Stimulated activated CD8-positive, alpha-beta memory T cell treated with anti-CD3 and anti-CD28 coated beads, Interleukin-12 subunit alpha, Interleukin-12 subunit beta, amount 100 ng/mL, for 4 hours (primary cell): ENCODE results near the gene CORO7.
A peak's percentile ranks its signal among the peaks of the same experiment; 100 is the strongest.

Source experiments
- DNase-seq: peaks from one replicate; pipeline ENCODE4 v3.0.0-alpha.2; 2020; ENCODE audit warnings: low read depth

Gene CORO7

GRCh38 chr16:4416200-4417032, at the start of gene CORO7:
Gene CORO7, minus strand, starts transcription at chr16:4416596. Its CDS starts 78 bp downstream, at chr16:4416518.
- DNase-seq, result peak; percentile 99

GRCh38 chr16:4463522-4464163, 47.2 kb upstream of the CORO7 start:
- DNase-seq, result no peak

- no peak for DNase-seq
These were observed 45.1 kb upstream of the CORO7 start for GRCh38 chr16:4461250-4462085.

- DNase-seq, result no peak
These were observed 44.5 kb upstream of the CORO7 start for GRCh38 chr16:4460936-4461249.

- DNase-seq, result no peak
These were observed 39.6 kb upstream of the CORO7 start for GRCh38 chr16:4455951-4456350.

- DNase-seq, result no peak
These were observed 38.7 kb upstream of the CORO7 start for GRCh38 chr16:4455081-4455480.

- no peak for DNase-seq
These were observed 38.2 kb upstream of the CORO7 start for GRCh38 chr16:4454623-4455022.

- DNase-seq, result no peak
These were observed 36.3 kb upstream of the CORO7 start for GRCh38 chr16:4452674-4453073.

- no peak for DNase-seq
These were observed 34.6 kb upstream of the CORO7 start for GRCh38 chr16:4450931-4451519.

GRCh38 chr16:4450430-4450829, 34.0 kb upstream of the CORO7 start:
- no peak for DNase-seq

- DNase-seq, result no peak
These were observed 27.6 kb upstream of the CORO7 start for GRCh38 chr16:4443986-4444385.

GRCh38 chr16:4443271-4443670, 26.9 kb upstream of the CORO7 start:
- no peak for DNase-seq

GRCh38 chr16:4442371-4442770, 26.0 kb upstream of the CORO7 start:
- DNase-seq, result no peak

- no peak for DNase-seq
These were observed 21.0 kb upstream of the CORO7 start for GRCh38 chr16:4437366-4437765.

GRCh38 chr16:4435337-4436067, 19.1 kb upstream of the CORO7 start:
- DNase-seq, result no peak

- no peak for DNase-seq
These were observed 17.8 kb upstream of the CORO7 start for GRCh38 chr16:4433914-4434787.

- no peak for DNase-seq
These were observed 16.8 kb upstream of the CORO7 start for GRCh38 chr16:4433228-4433627.

- no peak for DNase-seq
These were observed 14.6 kb upstream of the CORO7 start for GRCh38 chr16:4431023-4431422.

- DNase-seq, result no peak
These were observed 12.1 kb upstream of the CORO7 start for GRCh38 chr16:4428500-4428899.

GRCh38 chr16:4426722-4427372, 10.5 kb upstream of the CORO7 start:
- DNase-seq, result no peak
